Stimulated activated naive CD8-positive, alpha-beta T cell treated with anti-CD3 and anti-CD28 coated beads, Interleukin-15, Interleukin-2, amounts not matched to agents 100 U/mL and 50 U/mL, for 24 hours (primary cell): ENCODE measurements around the gene SYPL2.
"Not testable (repeated sequence)": the region's sequence is repeated elsewhere in the genome, so short reads cannot be mapped to it uniquely, and the experiment has no call there.

Experiments used
- ATAC-seq: fragments of 150-1000 bp; cut with Tn5 transposase; one replicate; pipeline ENCODE4 v1.10.0; 2021
- DNase-seq: peaks from one replicate; pipeline ENCODE4 v3.0.0; 2021

SYPL2 gene

DNA sequence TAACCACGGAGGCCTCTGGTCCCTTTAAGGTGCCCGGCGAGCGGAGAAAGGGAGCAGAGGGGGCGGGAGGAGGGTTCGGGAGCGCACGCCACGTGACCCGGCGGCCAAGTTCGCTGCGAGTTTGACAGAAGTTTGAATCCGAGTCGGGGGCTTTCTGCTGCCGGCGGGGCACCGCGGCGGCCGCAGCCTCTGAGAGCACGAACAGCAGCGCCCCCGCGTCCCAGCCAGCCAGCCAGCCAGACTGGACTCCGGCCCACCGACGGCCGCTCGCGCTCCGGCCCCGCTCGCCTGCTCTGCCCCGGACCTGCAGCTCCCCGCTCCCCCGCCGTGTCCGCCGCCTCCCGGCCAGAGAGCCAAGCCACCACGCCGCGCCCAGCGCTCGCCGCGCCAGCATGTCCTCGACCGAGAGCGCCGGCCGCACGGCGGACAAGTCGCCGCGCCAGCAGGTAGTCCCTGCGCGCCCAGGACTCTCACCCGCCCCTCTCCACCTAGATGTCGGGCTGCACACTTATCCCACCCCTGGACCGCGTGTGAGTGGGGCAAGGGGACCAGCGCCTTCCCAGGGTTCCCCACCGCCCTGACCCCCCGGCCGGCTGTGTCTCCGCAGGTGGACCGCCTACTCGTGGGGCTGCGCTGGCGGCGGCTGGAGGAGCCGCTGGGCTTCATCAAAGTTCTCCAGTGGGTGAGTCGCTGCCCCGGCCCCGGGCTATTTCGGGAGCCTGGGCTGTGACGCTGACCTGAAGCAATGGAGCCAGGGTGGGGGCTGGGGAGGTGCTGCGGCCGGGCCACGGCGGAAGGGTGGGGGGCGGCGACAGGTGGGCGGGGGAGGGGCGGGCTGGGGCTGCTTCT lies at the start of gene SYPL2:
TSS of gene SYPL2 (plus strand) at position 95 of the 849 bp plus-strand sequence. CDS start at position 393, 298 bp downstream.
- DNase-seq (peak; percentile 29), ATAC-seq (peak; percentile 43)

DNA sequence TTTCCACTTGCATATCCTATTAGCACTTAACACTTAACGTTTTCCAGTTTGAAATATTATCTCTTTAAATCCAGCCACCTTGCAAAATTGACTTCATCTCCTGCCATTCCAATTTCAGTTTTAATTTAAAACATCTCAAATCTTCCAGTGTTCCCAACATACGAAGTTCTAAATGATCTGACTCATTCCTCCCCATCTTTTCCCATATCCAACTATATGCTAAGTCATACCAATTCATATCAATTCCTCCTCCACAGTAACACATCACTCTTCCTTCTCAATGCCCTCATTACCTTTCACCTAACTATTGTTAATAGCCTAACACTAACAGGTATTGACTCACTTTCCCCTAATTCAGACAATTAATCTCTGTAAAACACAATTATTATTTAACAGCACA lies 42.8 kb upstream of the SYPL2 start:
- DNase-seq: no peak
- no peak for ATAC-seq

DNA sequence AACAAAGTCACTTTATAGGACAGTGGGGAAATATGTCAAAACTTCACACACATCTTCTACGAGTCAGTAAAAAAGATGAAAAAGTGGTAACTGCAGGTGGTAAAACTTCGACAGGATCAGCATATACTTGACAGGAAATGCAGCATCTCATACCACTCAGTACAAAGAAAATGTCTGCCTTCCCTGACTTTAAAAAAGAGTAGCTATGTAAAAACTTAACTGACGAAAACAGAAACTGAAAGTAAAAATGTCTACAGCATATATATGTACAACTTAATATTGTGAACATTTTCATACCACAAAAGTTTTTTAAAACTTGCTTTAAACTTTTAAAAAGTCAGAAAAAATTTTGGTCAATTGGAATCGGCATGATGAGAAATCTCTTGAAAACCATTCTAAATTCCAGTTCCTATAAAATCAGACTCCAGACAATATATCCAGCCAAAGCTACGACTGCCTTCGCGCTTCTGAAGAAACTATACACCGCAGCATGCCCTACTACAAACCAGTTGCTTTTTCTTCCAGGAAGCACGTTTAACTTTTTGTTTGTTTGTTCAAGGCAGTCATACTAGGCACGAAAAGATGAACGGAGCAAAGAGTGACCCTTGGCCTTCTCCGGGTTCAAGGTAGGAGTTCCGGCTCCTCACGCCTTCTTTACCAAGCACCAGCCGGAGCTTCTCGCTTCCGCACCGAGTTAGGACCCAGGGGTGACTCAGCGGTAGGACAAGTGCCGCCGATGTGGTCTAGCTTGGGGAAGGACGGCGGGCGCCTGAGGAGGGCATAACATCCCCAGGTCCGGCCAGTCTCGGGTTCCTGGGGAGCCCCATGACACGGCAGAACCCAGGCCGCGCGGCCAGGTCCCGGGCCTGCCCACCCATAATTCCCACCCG lies 40.7 kb upstream of the SYPL2 start:
- ATAC-seq (peak; percentile 66), DNase-seq (peak; percentile 70)

DNA sequence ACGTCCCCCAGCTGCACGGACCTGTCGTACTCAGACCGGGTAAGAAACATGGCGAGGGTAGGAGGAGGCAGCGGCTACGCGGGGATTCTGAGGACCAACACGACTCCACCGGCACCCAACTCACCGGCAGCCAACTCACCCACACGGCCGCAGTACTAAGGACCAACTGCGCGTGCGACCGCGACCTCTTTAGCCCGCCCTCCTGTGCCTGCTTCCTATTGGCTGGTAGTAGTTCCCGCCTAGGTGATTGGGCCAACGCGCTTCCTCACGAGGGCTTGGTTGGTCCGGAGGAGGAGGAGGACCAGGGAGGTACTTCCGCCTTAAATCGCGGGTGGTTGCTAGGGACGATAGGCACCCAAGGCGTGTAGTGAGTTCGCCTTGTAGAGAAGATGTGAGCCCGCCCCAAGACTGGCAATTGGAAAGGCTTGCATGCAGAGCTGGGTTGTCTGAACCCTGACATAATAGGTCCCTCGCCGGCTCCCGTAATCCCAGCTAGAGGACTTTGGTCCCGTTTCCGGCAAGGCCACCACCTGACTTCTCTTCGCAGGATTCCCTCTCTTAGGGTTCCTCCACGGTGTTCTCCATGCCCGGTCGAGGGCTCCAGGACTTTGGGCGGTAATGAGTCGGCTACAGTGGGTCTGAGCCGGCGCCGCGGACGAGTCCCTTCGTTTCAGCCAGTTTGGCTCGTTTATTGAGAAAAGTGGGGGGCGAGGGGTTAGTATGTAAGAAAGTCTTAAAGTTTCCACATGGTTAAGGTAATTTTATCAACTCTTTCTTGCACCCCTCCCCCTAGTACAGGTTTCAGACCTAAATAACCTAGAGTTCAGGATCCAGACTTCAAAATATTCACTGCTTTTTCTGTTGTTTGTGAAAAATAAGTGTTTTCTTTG lies 39.8 kb upstream of the SYPL2 start, which contains the start of gene PSMA5:
TSS of gene PSMA5 (minus strand) at position 168 of the 890 bp plus-strand sequence. CDS start at position 50, 118 bp downstream.
- ATAC-seq (peak; percentile 96), DNase-seq (peak; percentile 93)

DNA sequence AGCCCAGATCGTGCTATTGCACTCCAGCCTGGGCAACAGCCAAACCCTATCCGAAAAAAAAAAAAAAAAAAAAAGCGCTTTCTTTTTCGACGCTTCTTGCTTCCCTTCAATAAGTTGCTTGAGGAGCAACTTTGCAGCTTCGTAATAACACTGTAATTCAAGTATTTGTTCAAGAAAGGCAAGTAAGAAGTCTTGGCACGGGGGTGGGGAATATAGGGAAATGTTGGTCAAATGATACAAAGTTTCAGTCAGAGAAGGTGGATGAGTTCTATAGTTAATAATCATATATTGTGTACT lies 39.2 kb upstream of the SYPL2 start:
- ATAC-seq (no peak), DNase-seq (no peak)

DNA sequence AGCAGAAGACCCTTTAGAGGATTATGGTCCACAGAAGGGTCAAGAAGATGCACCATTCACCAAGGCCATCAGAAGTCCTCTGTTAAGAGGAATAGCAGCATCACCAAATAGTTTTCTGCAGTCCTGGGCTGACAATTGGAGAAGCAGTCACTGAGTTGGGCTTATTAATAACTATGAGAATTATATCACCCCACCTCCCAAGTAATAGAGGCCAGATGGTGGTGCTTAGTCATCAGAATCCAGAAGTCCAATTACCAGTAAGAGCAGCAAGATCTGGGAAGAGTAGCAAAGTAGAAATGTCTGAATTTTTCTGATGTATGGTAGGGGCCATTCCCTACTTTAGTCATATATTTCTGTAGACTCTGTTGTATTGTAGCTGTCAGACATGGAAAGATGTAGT lies 34.0 kb upstream of the SYPL2 start:
- DNase-seq: no peak
- no peak for ATAC-seq

DNA sequence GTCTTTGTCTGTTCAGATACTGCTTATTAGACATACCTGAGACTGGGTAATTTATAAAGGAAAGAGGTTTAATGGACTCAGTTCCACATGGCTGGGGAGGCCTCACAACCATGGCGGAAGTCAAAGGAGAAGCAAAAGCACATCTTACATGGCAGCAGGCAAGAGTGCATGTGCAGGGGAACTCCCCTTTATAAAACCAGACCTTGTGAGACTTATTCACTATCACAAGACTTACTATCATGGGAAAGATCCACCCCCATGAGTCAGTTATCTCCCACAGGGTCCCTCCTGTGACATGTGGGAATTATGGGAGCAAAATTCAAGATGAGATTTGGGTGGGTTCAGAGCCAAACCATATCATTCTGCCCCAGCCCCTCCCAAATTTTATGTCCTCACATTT lies 33.0 kb upstream of the SYPL2 start:
- no peak for DNase-seq
- no peak for ATAC-seq

DNA sequence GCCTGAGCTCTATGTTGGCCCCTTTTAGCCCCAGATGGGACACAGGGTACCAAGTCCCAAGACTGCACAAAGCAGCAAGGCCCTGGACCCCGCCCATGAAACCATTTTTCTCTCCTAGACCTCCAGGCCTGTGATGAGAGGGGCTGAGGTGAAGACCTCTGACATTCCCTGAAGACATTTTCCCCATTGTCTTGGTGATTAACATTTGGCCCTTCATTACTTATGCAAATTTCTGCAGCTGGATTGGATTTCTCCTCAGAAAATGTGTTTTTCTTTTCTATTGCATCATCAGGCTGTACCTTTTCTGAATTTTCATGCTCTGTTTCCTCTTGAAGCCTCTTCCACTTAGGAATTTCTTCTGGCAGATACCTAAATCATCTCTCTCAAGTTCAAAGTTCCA lies 31.9 kb upstream of the SYPL2 start:
- DNase-seq: no peak
- no peak for ATAC-seq

DNA sequence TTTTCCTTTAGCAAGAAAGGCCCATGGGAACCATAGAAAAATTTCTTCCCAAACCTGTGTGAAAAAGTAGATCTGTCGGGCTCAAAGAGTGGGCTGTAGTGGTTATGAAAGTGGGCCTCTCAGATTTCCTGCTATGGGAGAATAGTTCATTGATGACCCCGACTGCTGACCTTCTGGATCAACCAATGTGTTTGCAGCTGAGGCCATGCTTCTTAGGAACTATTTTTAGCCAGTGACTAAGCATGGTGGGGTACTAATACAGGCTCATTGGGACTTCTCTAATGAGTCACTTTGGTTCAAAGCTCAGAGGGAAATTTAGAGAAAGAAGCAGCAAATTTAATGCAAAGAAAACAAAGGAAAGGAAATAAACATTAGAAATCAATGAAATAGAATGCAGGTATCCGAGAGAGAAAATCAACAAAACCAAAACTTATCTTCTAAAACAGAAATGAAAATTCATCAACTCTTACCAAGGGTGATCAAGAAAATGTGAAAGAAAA lies 27.5 kb upstream of the SYPL2 start:
- ATAC-seq: peak; percentile 97
- peak; percentile 26 for DNase-seq

DNA sequence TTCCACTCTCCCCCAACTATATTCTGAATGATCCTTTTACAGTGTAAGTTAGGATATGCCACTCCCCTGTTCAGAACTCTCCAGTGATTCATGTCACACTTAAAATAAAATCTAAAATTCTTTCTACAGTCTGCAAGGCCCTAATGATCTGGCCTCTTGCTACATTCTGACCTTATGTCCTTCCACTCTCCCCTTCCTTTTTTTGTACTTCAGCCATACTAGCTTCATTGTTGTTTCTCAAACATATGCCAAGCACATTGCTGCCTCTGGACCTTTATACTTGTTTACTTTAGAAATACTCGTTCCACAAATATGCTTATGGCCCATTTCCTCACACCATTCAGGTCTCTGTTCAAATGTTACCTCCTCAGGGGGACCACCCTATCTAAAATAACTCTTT lies 25.3 kb upstream of the SYPL2 start:
- no peak for ATAC-seq

DNA sequence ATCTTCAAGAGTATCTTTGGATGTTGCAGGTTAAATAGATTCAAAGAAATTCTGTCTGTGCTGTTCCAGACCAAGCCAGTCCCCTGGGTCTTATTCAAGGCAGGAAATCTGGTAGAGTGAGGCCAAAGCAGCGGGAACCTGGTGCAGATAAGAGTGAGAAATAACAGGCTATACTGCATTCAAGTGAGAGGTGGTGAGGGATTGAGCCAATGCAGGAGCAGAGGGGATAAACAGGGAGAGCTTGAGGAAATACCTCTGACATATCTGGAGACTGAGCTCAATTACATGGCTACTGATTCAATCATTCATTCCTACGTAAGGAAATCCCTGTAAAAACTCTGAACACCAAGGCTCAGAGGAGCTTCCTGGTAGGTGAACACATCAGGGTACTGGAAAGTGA lies 22.9 kb upstream of the SYPL2 start:
- no peak for ATAC-seq
- DNase-seq: no peak

More for the DNA sequence above, 25.3 kb upstream of the SYPL2 start:
- DNase-seq: no peak

DNA sequence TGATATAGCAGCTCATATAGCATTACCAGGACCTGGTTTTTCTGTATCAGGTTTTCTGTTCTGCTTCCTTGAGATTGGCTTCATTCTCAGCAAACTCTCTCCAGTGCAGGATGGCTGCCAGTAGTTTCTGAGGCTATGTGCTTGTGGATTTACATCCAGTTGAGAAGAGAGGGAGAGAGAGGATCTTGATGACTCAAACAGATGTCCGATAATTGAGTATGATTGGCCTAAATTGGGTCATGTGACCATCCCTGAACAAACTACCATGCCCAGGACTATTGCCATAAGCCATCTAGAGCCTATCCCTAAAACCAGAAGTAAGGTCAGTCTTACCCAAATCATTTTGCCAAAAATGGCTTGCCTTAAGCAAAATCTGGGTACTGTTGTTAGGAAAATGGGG lies 22.0 kb upstream of the SYPL2 start:
- ATAC-seq (no peak), DNase-seq (no peak)

DNA sequence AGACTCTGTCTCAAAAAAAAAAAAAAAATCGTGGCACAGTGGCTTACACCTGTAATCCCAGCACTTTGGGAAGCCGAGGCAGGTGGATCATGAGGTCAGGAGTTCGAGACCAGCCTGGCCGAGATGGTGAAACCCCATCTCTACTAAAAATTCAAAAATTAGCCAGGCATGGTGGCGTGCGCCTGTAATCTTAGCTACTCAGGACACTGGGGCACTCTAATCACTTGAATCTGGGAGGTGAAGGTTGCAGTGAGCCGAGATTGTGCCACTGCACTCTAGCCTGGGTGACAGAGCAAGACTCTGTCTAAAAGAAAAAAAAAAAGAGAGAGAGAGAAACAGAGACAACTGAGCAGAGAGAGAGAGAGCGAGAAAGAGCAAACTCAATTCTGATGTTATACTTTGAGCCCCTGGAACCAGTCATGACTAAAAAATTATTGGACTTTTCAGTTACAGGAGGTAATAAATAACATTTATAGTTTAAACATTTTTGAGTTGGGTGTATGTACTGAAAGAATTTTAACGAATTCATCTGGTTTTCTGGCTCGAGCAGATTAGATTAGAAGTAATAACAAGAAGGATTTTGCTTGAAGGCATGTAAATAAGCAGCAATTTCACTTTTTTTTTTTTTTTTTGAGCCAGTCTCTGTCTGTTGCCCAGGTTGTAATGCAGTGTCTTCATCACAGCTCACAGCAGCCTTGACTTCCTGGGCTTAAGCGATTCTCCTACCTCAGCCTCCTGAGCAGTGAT lies 20.2 kb upstream of the SYPL2 start:
- ATAC-seq, DNase-seq: not testable (repeated sequence)

DNA sequence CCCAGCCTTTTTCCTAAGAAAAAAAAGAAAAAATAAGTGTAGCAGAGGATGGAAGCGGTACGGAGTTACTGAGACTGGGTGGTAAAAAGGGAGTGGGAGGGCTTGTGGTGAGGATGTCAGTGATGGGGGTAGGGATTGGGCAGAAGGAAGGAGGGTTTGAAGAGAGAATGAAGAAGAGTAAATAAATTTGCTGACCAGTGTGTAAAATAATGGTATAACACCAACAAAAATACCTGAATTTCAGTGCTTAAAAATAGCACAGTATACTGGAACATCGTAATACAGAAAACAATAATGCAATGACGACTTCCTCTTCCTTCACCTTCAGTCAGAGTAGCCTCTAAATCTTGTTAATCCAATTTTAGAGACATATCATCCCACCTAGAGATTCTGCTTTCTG lies 18.8 kb upstream of the SYPL2 start:
- ATAC-seq (no peak), DNase-seq (no peak)

DNA sequence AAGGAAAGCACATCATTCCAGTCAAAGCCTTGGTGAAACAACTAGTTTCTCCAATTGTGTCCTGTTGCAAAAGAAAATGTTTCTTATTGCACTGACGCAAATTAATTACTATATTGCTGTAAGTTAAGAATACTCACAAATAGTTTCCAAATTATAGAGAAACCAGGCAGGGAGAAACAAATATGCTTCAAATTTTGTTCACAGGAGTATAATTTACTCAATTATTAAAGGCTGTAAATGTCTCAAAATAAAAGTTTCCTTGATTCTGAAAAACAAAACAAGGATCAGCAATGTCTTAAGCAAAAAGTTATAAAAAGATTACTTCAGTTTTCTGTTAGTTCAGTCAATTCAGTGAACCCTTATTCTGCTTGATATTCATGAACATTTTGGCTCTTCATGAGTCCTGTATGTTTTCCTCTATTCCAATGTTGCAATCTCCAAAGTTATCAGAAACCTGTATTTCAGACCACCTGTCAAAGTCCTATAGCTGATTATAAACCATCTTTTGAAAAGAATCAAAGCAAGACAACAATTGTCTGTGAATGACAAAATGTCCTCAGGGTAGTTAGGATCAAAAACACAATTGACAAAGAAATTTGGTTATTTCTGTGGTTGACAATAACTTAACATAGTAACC lies 11.7 kb upstream of the SYPL2 start:
- no peak for ATAC-seq
- DNase-seq: no peak

DNA sequence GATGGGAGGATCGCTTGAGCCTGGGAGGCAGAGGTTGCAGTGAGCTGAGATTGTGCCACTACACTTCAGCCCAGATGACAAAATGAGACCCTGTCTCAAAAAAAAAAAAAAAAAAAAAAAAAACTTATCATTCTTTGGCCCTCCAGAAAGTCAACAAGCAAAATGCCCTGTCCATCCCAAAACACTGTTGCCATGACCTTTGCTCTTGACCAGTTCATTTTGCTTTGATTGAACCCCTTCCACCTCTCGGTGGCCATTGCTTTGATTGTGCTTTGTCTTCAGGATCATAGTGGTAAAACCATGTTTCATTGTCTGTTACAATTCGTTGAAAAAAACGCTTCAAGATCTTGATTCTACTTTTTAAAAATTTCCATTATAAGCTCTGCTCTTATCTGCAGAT lies 8.5 kb upstream of the SYPL2 start:
- DNase-seq (no peak), ATAC-seq (no peak)

DNA sequence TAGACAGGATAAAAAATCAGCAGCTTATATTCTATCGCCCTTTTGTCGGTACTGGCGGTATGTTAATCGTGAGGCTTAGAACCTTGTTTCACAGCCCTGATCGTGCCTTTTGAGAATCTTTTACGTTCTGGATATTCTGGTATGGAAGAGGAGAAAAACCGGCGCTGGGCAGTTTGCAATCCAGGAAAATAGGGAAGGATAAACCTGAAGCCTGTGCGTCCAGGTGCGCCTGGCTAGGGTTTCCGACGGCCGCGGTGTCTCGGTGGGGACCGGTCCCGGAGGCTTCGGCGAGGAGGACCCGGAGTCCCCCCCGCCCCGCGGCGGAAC lies 258 bp upstream of the SYPL2 start:
- no peak for DNase-seq
- no peak for ATAC-seq

DNA sequence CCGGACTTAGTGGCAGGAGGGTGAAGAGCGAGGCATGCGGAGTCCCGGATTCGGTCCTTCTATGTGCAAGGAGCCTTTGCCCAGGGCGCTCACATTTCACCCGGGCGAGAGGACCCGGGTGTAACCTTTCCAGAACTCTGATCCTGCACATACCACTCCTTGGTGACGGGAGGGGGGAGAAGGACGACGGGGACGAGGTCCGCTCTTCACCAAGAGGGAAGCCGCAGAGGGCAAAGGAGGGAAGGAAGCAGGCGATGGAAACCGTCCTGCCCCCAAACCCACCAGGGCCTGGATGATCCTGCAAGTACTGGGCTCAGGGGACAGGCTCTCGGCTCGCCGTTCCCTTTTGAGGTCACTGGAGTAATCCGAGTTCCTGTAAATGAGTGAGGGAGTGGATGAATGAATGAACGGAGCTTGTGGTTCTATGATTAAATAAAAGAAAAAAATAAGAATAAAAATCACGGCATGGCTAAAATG lies 993 bp downstream of the SYPL2 start:
- DNase-seq: no peak
- no peak for ATAC-seq

DNA sequence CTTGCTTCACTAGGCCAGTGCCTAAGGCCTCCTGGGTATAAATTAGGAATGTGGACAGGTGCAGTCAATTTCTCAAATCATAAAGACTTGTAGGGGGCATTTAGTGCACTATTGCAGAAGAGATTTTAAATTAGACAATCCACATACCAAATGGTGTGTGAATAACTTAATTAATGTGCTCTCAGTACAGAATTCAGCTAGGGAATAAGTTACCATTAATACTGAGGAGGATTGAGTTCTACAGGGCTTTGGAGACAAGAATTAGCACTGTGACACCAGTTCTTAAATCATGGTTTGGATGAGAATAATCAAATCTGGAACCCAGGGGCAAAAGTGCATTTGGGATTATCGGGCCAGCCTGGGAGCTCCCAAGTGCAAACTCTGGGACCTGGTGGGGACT lies 1.7 kb downstream of the SYPL2 start:
- ATAC-seq (no peak), DNase-seq (no peak)

DNA sequence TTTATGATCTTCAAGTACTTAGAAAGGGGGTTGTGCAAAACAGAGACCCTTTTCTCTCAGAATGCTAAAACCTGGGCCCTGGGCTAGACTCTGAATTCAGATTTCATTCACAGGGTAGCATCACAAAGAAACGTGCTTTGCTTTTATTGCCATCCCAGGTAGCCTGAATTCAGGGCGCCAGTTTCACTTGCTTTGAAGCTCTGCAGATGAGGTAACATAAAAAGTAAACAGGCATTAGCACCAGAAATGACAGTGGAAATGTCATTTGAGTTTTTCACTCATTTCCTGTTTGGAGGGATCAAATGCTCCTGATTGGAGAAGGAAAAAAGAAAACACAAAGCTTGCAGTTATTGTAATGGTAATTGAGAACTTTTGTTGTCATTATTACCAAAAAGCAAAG lies 2.6 kb downstream of the SYPL2 start:
- DNase-seq: no peak
- ATAC-seq: no peak

DNA sequence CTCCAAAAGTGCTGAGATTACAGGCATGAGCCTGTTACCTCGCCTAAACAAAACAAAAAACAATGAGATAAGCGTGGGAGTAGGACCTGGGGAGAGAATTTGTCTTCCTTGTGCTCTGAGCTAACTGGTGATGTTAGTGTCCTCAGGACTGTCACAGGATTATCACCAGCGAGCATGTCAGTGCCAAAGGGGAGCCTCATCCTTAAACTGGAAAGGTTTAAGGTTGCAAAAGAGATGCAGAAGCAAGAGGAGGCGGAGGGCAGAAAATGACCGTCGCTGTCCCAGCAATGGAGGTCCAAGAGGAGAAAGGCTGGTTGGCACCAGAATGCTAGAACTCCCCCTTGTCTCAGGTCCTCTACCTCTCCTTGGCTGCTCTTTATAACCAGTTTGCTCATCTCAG lies 3.9 kb downstream of the SYPL2 start:
- no peak for DNase-seq
- no peak for ATAC-seq
